Naive thymus-derived CD4-positive, alpha-beta T cell (primary cell): ENCODE measurements around the gene MACROD2. TPM values are rescaled to one million over a fixed set of nuclear protein-coding genes. Genes with fewer than 3 reads are reported as not detected.
"Not testable (repeated sequence)": the region's sequence is repeated elsewhere in the genome, so short reads cannot be mapped to it uniquely, and the experiment has no call there.

ENCODE experiments used
- ATAC-seq: fragments of 150-1000 bp; cut with Tn5 transposase; 2 replicates; pipeline ENCODE4 v1.10.0; 2021; ENCODE audit warnings: mild to moderate bottlenecking, moderate library complexity
- CTCF ChIA-PET: fragments of 350-600 bp; sonication (Branson Sonifier 250); formaldehyde crosslinking; loops from one replicate; lab custom pipeline; 2021; ENCODE audit warnings: antibody characterized with exemption; lab: Charles Lee
- POLR2A ChIA-PET: fragments of 350-600 bp; sonication (Branson Sonifier 250); formaldehyde crosslinking; loops from one replicate; lab custom pipeline; 2021; ENCODE audit warnings: antibody characterized with exemption, inconsistent platforms; lab: Charles Lee
- DNase-seq, 9 donors: peaks; one replicate each; pipeline versions ENCODE4 v3.0.0 to v3.0.0-alpha.2; 2020 to 2022; ENCODE audit warnings: mixed read lengths in 1 of 9
- H3K27ac ChIP-seq: one replicate; pipeline ENCODE4 v1.7.0; 2013; ENCODE audit warnings: mild to moderate bottlenecking, low read depth, low read length, moderate library complexity
- H3K27me3 ChIP-seq, 2 donors: one replicate each; pipeline ENCODE4 v1.7.0; 2013; ENCODE audit warnings: low read length in 2 of 2, mild to moderate bottlenecking in 2 of 2, moderate library complexity in 2 of 2; ENCODE audit not compliant: control insufficient read depth in 2 of 2, insufficient read depth in 2 of 2
- H3K36me3 ChIP-seq, 3 experiments: 1 replicate in 2 of 3; 2 replicates in 1 of 3; pipeline ENCODE4 v1.7.0; 2013; ENCODE audit warnings: low read length in 3 of 3, mild to moderate bottlenecking in 3 of 3, moderate library complexity in 1 of 3; ENCODE audit not compliant: insufficient read depth in 3 of 3, control insufficient read depth in 2 of 3
- H3K4me1 ChIP-seq, 2 donors: one replicate each; pipeline ENCODE4 v1.7.0; 2013; ENCODE audit warnings: low read length in 2 of 2, mild to moderate bottlenecking in 2 of 2, moderate library complexity in 1 of 2; ENCODE audit not compliant: control insufficient read depth in 2 of 2, insufficient read depth in 2 of 2
- H3K4me3 ChIP-seq: 2 replicates; pipeline ENCODE4 v1.7.0; 2013; ENCODE audit warnings: mild to moderate bottlenecking, low read length
- H3K9me3 ChIP-seq, 3 experiments: 1 replicate in 2 of 3; 2 replicates in 1 of 3; pipeline ENCODE4 v1.7.0; 2013; ENCODE audit warnings: low read length in 3 of 3; ENCODE audit not compliant: control insufficient read depth in 2 of 3
- H3K27ac Mint-ChIP-seq, 9 donors: one replicate each; pipeline ENCODE4 v1.8.0; 2020 to 2022; ENCODE audit warnings: mixed read lengths in 9 of 9, mild to moderate bottlenecking in 8 of 9, moderate library complexity in 5 of 9, inconsistent platforms in 2 of 9
- H3K27me3 Mint-ChIP-seq, 5 donors: one replicate each; pipeline ENCODE4 v1.8.0; 2021 to 2022; ENCODE audit warnings: mixed read lengths in 5 of 5, mild to moderate bottlenecking in 1 of 5
- H3K36me3 Mint-ChIP-seq, 5 donors: one replicate each; pipeline ENCODE4 v1.8.0; 2020 to 2022; ENCODE audit warnings: mixed read lengths in 5 of 5, mild to moderate bottlenecking in 3 of 5, inconsistent platforms in 1 of 5
- H3K4me1 Mint-ChIP-seq, 7 donors: one replicate each; pipeline ENCODE4 v1.8.0; 2020 to 2022; ENCODE audit warnings: mixed read lengths in 7 of 7, mild to moderate bottlenecking in 3 of 7, inconsistent platforms in 1 of 7
- H3K4me3 Mint-ChIP-seq, 10 donors: one replicate each; pipeline ENCODE4 v1.8.0; 2020 to 2022; ENCODE audit warnings: mild to moderate bottlenecking in 10 of 10, mixed read lengths in 10 of 10, moderate library complexity in 6 of 10, inconsistent platforms in 2 of 10
- H3K9me3 Mint-ChIP-seq, 11 donors: one replicate each; pipeline ENCODE4 v1.8.0; 2020 to 2022; ENCODE audit warnings: mixed read lengths in 11 of 11, mild to moderate bottlenecking in 4 of 11, inconsistent platforms in 1 of 11, moderate library complexity in 1 of 11
- intact Hi-C, 2 donors: fragments of 100-400 bp; cut with micrococcal nuclease; formaldehyde crosslinking; loops; one replicate each; pipeline ENCODE4 v1.15.1; 2023
- polyA plus RNA-seq, 2 donors: library from polyadenylated mRNA; unstranded; fragments of 300-500 nt; fragmentation: Illumina TruSeq; gene quantifications; one replicate each; pipeline ENCODE4 v1.2.3, GENCODE V29; 2021
- total RNA-seq, 6 experiments: library from RNA in 5 of 6; stranded (reverse) in 5 of 6; gene quantifications; 1 replicate in 5 of 6; 2 replicates in 1 of 6; pipeline ENCODE4 v1.2.3 and lab custom pipeline; 2021 to 2026

Gene MACROD2
- total and polyA plus RNA-seq, 7 experiments from 2014 or later: 0.27 to 0.86 (median 0.34) TPM; not detected in 4

DNA sequence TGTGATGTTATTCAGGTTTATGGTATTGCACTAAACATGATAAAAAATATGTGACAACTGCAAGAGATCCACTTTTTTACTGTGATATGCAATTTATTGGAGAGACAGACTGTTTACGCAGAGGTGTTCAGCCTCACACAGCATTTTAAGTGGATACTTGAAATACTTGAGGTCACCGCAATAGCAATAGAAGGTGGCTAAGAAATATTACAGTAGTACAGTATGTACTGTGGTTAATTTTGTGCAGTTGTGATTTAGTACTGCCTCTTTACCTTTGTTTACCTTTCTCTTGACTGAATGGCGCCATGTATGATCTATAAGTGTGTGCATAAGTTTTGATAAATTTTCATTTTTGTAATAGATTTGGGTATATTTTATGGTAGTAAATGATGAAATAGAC lies 17.4 kb downstream of the MACROD2 start:
- no peak overlapping the region for H3K4me3 ChIP-seq

DNA sequence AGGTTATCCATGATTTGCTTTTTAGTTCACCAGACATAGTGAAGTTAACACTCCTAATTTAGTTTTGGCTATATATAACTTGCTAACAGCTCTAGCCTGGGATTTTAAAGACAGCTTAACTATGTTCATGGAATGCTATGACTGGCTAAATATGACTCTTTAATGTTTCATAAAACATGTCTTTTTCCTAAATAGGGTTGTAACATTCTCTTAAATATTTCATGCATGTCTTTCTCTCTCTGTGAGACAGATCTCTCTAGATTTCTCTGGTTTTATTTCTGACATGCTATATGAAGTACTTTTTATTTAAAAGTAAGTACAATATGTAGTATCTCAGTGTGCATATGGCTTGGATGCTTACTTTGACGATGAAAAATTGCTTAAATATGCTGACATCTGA lies 35.7 kb downstream of the MACROD2 start:
- no peaks in the 10 kb centered on the region for H3K4me1 Mint-ChIP-seq
- Histone ChIP-seq H3K27me3 (no peaks in the 10 kb centered on the region), H3K27ac (no peak overlapping the region), H3K4me1 (no peaks in the 10 kb centered on the region), H3K36me3 (no peaks in the 10 kb centered on the region), H3K4me3 (no peak overlapping the region), H3K9me3 (no peaks in the 10 kb centered on the region)
- no peaks in the 10 kb centered on the region for H3K27me3 Mint-ChIP-seq
- peaks cover 0 to 4% (median 2%) of the 10 kb centered on the region in 11 donors for H3K9me3 Mint-ChIP-seq
- H3K27ac Mint-ChIP-seq: no peak overlapping the region
- ChIA-PET CTCF (no interaction called here), POLR2A (no interaction called here)
- no peaks in the 10 kb centered on the region for H3K36me3 Mint-ChIP-seq
- DNase-seq: no peak
- ATAC-seq: no peak
- intact Hi-C loops: no loop called here
- H3K4me3 Mint-ChIP-seq: no peak overlapping the region

More for the DNA sequence above, 17.4 kb downstream of the MACROD2 start:
- intact Hi-C loops: no loop called here
- Mint-ChIP-seq H3K27ac (no peak overlapping the region), H3K4me1 (no peaks in the 10 kb centered on the region), H3K36me3 (no peaks in the 10 kb centered on the region), H3K4me3 (no peak overlapping the region), H3K9me3 (peaks cover 0 to 14% (median 10%) of the 10 kb centered on the region in 11 donors), H3K27me3 (no peaks in the 10 kb centered on the region)
- POLR2A ChIA-PET: no interaction called here
- H3K9me3 ChIP-seq: no peaks in the 10 kb centered on the region
- H3K36me3 ChIP-seq: no peaks in the 10 kb centered on the region
- no peak for DNase-seq
- no peaks in the 10 kb centered on the region for H3K27me3 ChIP-seq
- CTCF ChIA-PET: no interaction called here
- no peak for ATAC-seq
- no peak overlapping the region for H3K27ac ChIP-seq
- no peaks in the 10 kb centered on the region for H3K4me1 ChIP-seq

DNA sequence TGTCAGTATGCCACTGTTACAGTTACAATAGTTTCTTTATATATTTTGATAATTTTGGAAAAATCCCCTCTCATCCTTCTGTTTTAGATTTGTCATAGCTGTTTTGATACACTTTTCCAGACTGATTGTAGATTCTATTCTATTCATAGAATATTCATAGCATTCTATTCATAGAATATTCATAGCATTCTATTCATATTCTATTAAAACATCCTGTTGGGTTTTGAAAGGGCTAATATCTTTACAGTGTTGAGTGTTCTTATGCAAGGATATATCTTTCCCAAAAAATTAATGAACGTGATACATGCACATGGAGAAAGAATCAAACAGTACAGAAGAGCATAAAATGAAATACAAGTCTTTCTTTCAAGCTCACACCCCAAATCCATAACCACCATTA lies 38.0 kb downstream of the MACROD2 start:
- Mint-ChIP-seq H3K9me3 (peaks cover 0 to 4% (median 0%) of the 10 kb centered on the region in 11 donors), H3K27me3 (no peaks in the 10 kb centered on the region), H3K4me1 (no peaks in the 10 kb centered on the region), H3K27ac (no peak overlapping the region), H3K4me3 (no peak overlapping the region), H3K36me3 (no peaks in the 10 kb centered on the region)
- no peak overlapping the region for H3K4me3 ChIP-seq
- no peak overlapping the region for H3K27ac ChIP-seq
- ChIA-PET POLR2A (no interaction called here), CTCF (no interaction called here)
- H3K4me1 ChIP-seq: no peaks in the 10 kb centered on the region
- DNase-seq (no peak), ATAC-seq (no peak)
- H3K27me3 ChIP-seq: no peaks in the 10 kb centered on the region
- no peaks in the 10 kb centered on the region for H3K9me3 ChIP-seq
- no peaks in the 10 kb centered on the region for H3K36me3 ChIP-seq
- intact Hi-C loops: no loop called here

DNA sequence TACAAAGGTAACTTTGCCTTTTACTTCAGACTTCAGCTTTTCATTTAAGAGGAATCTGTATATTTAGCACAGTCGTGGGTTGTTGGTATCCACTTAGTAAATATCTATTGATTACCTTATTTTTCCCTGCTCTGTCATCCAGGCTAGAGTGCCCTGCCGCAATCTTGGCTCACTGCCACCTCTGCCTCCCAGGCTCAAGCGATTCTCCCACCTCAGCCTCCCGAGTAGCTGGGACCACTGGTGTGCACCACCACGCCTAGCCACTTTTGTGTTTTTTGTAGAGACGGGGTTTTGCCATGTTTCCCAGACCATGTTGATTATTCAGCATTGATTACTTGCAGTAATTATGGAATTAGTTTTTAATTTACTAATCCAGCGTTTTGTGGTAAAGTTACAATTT lies 41.3 kb downstream of the MACROD2 start:
- Histone ChIP-seq H3K27ac (no peak overlapping the region), H3K9me3 (no peaks in the 10 kb centered on the region), H3K36me3 (no peaks in the 10 kb centered on the region), H3K27me3 (no peaks in the 10 kb centered on the region), H3K4me1 (no peaks in the 10 kb centered on the region), H3K4me3 (no peak overlapping the region)
- intact Hi-C loops: no loop called here
- CTCF ChIA-PET: no interaction called here
- no peak overlapping the region for H3K27ac Mint-ChIP-seq
- POLR2A ChIA-PET: no interaction called here
- no peak overlapping the region for H3K4me3 Mint-ChIP-seq
- no peaks in the 10 kb centered on the region for H3K36me3 Mint-ChIP-seq
- no peaks in the 10 kb centered on the region for H3K4me1 Mint-ChIP-seq
- ATAC-seq (no peak), DNase-seq (no peak)
- H3K27me3 Mint-ChIP-seq: peaks cover 0 to under 1% (median 0%) of the 10 kb centered on the region in 5 donors
- H3K9me3 Mint-ChIP-seq: peaks cover 0 to 4% (median 0%) of the 10 kb centered on the region in 11 donors

DNA sequence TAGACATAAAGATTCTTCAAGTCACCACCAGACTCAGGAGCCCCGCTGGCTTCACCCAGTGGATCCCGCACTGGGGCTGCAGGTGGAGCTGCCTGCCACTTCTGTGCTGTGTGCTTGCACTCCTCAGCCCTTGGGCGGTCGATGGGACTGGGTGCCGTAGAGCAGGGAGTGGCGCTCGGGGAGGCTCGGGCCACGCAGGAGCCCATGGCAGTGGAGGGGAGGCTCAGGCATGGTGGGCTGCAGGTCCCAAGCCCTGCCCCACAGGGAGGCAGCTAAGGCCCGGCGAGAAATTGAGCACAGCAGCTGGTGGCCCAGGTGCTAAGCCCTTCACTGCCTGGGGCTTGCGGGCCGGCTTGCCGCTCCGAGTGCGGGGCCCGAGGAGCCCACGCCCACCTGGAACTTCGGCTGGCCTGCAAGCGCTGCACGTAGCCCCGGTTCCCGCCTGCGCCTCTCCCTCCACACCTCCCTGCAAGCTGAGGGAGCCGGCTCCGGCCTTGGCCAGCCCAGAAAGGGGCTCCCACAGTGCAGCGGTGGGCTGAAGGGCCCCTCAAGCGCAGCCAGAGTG lies 49.5 kb downstream of the MACROD2 start:
- intact Hi-C loops, H3K4me1 ChIP-seq, CTCF ChIA-PET, DNase-seq, ATAC-seq, H3K4me1 Mint-ChIP-seq, H3K27ac Mint-ChIP-seq, H3K9me3 Mint-ChIP-seq, H3K4me3 ChIP-seq, H3K36me3 Mint-ChIP-seq, H3K9me3 ChIP-seq, H3K27me3 ChIP-seq, H3K4me3 Mint-ChIP-seq, H3K27ac ChIP-seq, H3K36me3 ChIP-seq, POLR2A ChIA-PET: not testable (repeated sequence)
- H3K27me3 Mint-ChIP-seq: peaks cover 0 to 14% (median 0%) of the 10 kb centered on the region in 5 donors

DNA sequence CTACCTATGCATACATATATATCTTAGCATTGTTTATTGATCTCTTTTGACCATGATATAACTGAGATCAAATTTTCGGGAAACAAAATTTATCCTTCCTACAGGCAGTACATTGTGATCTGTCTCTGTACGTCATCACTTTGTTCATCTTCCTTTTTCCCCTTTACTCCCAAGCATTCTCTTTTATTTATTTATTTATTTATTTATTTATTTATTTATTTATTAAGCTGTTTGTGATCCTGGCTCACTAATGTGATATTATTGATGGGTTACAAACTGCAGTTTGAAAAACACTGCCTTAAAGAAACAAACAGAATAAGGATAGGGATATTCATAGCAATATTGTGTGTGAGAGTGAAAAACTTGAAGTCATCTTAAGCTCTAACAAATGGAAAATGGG lies 51.2 kb downstream of the MACROD2 start:
- Histone ChIP-seq H3K4me1 (no peaks in the 10 kb centered on the region), H3K27me3 (no peaks in the 10 kb centered on the region), H3K27ac (no peak overlapping the region), H3K36me3 (no peaks in the 10 kb centered on the region), H3K9me3 (no peaks in the 10 kb centered on the region), H3K4me3 (no peak overlapping the region)
- Mint-ChIP-seq H3K27me3 (peaks cover 0 to 14% (median 0%) of the 10 kb centered on the region in 5 donors), H3K9me3 (peaks cover 0 to 2% (median 0%) of the 10 kb centered on the region in 11 donors), H3K4me1 (no peaks in the 10 kb centered on the region), H3K36me3 (no peaks in the 10 kb centered on the region), H3K4me3 (no peak overlapping the region), H3K27ac (no peak overlapping the region)
- ATAC-seq (no peak), DNase-seq (no peak)
- CTCF ChIA-PET: no interaction called here
- POLR2A ChIA-PET: no interaction called here
- intact Hi-C loops: no loop called here

DNA sequence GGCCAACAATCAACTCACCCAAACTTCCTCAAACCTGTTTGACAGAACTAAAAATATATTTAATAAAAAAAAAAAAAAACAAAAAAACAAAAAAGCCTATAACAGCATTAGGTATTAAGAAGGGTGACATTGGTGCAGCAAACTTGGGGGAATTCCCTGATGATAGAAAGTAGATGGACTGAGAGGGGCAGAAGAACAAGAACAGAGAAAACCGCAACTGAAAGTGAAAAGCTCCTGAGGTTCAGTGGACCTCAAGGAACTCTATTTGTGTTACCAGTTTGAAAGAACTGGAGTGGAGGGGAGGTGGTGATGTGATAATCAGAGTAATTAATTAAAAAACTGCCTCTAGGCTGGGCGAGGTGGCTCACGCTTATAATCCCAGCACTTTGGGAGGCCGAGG lies 53.8 kb downstream of the MACROD2 start:
- no peaks in the 10 kb centered on the region for H3K4me1 Mint-ChIP-seq
- H3K9me3 Mint-ChIP-seq: no peaks in the 10 kb centered on the region
- no peak overlapping the region for H3K4me3 Mint-ChIP-seq
- Histone ChIP-seq H3K9me3 (no peaks in the 10 kb centered on the region), H3K27ac (no peak overlapping the region), H3K4me3 (no peak overlapping the region), H3K4me1 (no peaks in the 10 kb centered on the region), H3K27me3 (no peaks in the 10 kb centered on the region), H3K36me3 (no peaks in the 10 kb centered on the region)
- ATAC-seq (no peak), DNase-seq (no peak)
- no peak overlapping the region for H3K27ac Mint-ChIP-seq
- ChIA-PET CTCF (no interaction called here), POLR2A (no interaction called here)
- no peaks in the 10 kb centered on the region for H3K36me3 Mint-ChIP-seq
- peaks cover 0 to 4% (median 0%) of the 10 kb centered on the region in 5 donors for H3K27me3 Mint-ChIP-seq
- intact Hi-C loops: no loop called here
